Measurements from ENCODE around the gene TBC1D5.

- TF ChIP-seq CTCF (conservative IDR thresholded peaks at IDR 0.05; ENCODE audit: low read length) (no peak), EZH2phosphoT487 (IDR thresholded peaks at IDR 0.05; ENCODE audit: borderline replicate concordance) (no peak)
These were observed 29.0 kb upstream of the TBC1D5 start for GRCh38 chr3:17771177-17772017.

Data from Loucy (cell line).